ENCODE measurements around the gene PACS1.

Gene PACS1

GRCh38 chr11:66224226-66224855 lies 154.3 kb downstream of the PACS1 start:
- no peak for DNase-seq (ENCODE audit: low read depth)

- no peak for DNase-seq (ENCODE audit: low read depth)
Measured at GRCh38 chr11:66225066-66225465, 155.0 kb downstream of the PACS1 start.

GRCh38 chr11:66226101-66226500 lies 156.0 kb downstream of the PACS1 start:
- DNase-seq (ENCODE audit: low read depth), result no peak

- DNase-seq (ENCODE audit: low read depth), result no peak
Measured at GRCh38 chr11:66227700-66228099, 157.6 kb downstream of the PACS1 start.

GRCh38 chr11:66228521-66228920 lies 158.4 kb downstream of the PACS1 start:
- no peak for DNase-seq (ENCODE audit: low read depth)

GRCh38 chr11:66230156-66230555 lies 160.1 kb downstream of the PACS1 start:
- DNase-seq (ENCODE audit: low read depth), result no peak

DNA sequence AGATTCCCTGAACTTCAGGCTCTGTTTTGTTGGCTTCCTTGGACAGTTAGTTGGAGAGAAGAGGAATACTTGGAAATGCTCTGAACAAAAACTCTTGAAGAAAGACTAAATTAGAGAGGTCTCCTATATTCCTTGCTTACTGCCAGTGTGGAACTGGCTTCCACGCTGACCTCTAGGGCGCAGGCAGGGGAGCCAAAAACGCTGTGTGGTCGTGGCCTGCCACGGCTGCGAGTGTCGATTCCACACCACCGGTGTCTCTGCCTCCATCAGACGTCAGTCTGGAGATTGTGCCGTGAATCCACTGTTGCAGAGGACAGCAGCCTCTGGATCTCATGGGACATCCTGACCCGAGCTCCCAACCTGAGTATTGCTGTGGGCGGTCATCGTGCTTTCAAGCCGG lies 160.9 kb downstream of the PACS1 start:
- no peak for DNase-seq (ENCODE audit: low read depth)

- DNase-seq (ENCODE audit: low read depth), result no peak
Measured at GRCh38 chr11:66231561-66231960, 161.5 kb downstream of the PACS1 start.

DNA sequence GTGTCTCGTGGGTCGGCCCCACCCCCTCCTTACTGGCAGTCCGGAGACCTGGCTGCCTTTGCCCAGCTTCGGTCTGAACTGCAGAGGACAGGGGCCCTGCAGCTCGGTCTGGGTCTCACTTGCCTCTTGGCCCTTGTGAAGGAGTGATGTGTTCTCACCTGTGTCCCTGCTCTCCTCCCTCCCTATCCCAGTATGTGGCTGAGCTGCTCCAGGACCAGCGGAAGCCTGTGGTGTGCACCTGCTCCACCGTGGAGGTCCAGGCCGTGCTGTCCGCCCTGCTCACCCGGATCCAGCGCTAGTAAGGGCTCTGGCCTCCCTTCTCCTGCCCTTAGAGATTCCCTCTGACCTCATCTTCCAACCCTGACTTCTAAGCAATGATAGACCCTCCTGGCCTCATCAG lies 162.7 kb downstream of the PACS1 start:
- no peak for DNase-seq (ENCODE audit: low read depth)

DNA sequence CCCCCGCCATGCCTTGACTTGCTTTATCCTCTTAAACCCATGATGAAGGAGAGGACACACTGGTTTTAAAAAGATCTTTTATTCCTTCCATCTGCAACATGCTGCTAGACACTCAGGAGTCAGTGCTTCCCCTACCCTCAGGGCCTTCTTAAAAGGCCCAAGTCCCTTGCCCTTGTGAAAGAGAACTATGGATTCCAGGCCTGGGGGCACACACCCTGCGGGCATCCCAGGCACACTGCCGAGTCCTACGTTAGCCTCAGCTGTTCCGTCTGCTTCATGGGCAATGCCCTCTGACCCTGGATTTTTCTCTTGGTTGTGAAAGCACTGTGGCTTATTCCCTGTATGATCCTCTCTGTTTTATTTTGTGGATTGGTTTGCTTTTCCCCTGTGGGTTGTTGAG lies 163.2 kb downstream of the PACS1 start:
- DNase-seq (ENCODE audit: low read depth), result no peak

- DNase-seq (ENCODE audit: low read depth), result no peak
Measured at GRCh38 chr11:66235141-66235540, 165.1 kb downstream of the PACS1 start.

GRCh38 chr11:66237867-66238266 lies 167.8 kb downstream of the PACS1 start:
- DNase-seq (ENCODE audit: low read depth), result no peak

- no peak for DNase-seq (ENCODE audit: low read depth)
Measured at GRCh38 chr11:66238786-66239413, 168.8 kb downstream of the PACS1 start.

GRCh38 chr11:66239511-66239910 lies 169.4 kb downstream of the PACS1 start:
- no peak for DNase-seq (ENCODE audit: low read depth)

GRCh38 chr11:66239998-66240780 lies 170.1 kb downstream of the PACS1 start:
- no peak for DNase-seq (ENCODE audit: low read depth)

DNA sequence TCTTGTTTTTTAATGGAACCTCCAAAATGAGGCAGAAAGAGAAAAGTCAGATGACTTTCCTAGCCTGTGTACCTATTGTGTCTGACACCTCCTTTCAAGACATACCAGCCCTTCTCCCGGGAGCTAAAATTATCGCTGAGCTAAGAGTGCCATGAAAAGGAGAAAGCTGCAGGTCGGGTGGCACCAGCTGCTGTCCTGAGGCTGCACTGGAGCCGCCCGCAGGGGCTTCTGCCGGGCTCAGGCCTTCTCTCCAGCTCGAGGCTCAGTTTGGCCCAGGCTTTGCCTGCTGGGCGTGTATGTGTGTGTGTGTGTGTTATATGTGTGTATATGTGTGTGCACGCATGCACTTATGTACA lies 170.7 kb downstream of the PACS1 start:
- no peak for DNase-seq (ENCODE audit: low read depth)

DNA sequence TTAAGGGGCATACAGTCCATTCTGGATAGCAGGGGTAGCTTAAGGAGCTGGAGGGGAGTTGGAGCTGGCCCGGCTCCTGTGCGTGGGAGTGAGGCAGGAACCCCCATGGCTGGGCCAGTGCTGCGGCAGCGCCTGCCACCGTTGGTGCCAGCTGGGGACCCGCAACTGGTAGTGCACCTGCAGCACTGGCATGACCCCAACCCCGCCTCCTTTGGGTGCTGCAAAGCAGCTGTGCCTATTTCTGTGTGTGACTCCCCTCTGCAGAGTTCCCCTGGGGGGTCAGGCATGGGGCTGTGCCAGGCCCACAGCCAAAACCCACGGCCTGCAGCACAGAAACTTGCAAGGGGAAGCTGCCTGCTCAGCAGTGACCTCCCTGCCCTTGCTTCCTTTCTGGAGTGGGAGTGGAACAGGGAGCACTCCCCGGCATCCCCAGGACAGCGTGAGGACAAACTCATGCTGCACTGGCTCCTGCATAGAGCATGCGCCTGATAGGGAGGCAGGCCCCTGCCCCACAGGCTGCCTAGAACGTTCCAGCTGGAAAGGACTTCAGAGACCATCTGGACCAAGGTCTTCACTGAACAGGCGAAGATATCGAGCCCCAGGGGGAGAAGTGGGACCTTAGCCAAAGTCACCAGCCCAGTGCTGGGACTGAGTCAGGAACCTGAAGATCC lies 172.2 kb downstream of the PACS1 start:
- DNase-seq (ENCODE audit: low read depth), result no peak

DNA sequence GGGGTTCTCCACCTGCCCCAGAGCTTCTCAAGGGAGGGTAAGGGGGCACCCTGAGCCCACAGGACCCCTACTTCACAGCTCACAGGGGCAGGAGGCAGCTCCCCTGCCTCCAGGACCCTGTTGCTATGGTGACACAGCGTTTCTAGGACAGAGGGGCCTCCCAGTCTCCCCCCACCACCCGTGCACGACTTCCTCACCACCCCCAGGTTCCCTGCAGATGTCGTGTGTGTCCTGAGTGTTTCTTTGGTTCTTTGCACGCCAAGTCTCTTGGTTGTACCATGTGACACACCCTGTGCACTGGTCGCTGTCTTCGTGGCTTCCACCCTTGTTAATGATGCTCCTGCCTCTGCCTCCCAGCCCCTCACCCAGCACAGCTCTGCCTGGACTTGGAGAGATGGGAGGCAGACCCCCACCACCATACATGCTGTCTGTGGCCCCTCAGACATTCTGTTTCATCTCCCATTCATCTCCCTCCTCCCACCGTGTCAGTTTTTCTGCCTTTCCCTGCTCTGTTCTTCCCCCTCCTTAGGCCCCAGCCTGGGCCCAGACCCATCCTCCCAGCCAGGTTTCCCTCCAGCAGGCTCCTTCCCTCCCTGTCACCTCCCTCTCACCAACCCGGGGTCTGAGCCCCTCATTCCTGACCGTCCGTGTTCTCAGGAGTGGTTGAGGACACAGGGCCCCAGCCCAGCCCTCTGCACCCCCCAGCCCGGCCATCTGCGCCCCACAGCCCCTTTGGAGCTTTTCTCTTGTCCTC lies 173.9 kb downstream of the PACS1 start:
- DNase-seq (ENCODE audit: low read depth), result no peak

GRCh38 chr11:66247295-66247694 lies 177.2 kb downstream of the PACS1 start:
- DNase-seq (ENCODE audit: low read depth), result no peak

GRCh38 chr11:66247801-66248200 lies 177.7 kb downstream of the PACS1 start:
- no peak for DNase-seq (ENCODE audit: low read depth)

DNA sequence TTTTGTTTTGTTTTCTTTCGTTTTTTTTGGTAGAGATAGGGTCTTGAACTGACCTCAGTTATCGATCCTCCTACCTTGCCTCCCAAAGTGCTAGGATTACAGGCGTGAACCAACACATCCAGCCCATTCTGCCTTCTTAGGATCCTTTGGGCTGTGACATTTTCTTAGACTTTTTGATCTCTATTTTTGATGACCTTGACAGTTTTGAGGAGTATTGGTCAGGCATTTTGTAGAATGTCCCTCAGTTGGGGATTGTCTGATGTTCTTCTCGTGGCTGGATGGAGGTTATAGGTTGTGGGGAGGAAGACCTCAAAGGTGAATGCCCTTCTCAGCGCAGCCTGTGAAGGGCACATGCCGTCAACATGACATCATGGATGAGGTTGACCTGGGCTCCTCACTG lies 178.8 kb downstream of the PACS1 start:
- DNase-seq (ENCODE audit: low read depth), result no peak

DNA sequence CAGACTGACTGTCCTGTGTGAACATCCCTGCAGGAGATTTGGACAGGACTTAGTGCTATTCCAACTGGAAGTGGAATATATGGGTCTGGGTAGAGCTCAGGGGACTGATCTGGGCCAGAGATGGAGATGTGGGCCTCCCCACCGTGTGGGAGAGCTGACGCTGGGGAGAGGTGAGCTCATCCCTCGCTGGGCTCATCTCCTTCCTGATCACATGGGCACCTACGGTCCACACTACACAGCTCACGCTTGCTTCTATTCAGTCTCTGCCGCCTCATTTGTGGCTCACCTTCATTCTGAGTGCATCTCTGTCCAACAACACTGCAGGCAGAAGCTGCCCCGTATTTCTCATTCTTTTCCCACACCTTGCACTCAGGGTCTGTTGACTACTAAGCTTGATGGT lies 181.7 kb downstream of the PACS1 start:
- no peak for DNase-seq (ENCODE audit: low read depth)
